ENCODE data around the gene ARHGAP21.
A peak's percentile ranks its signal among the peaks of the same experiment; 100 is the strongest.
"Not testable (repeated sequence)": the region's sequence is repeated elsewhere in the genome, so short reads cannot be mapped to it uniquely, and the experiment has no call there.

Gene ARHGAP21

GRCh38 chr10:24723788-24724380 lies at the start of gene ARHGAP21:
ARHGAP21 (minus strand) TSS chr10:24723887; CDS start chr10:24721899, 1,988 bp downstream.
- DNase-seq (ENCODE audit: low spot score): peak; percentile 84

GRCh38 chr10:24771943-24772694 lies 48.4 kb upstream of the ARHGAP21 start:
- DNase-seq (ENCODE audit: low spot score): no peak

- DNase-seq (ENCODE audit: low spot score): not testable (repeated sequence)
Observed at GRCh38 chr10:24764991-24765390, 41.3 kb upstream of the ARHGAP21 start.

- DNase-seq (ENCODE audit: low spot score): no peak
Observed at GRCh38 chr10:24762966-24763623, 39.4 kb upstream of the ARHGAP21 start.

GRCh38 chr10:24762161-24762924 lies 38.7 kb upstream of the ARHGAP21 start:
- DNase-seq (ENCODE audit: low spot score): no peak

DNA sequence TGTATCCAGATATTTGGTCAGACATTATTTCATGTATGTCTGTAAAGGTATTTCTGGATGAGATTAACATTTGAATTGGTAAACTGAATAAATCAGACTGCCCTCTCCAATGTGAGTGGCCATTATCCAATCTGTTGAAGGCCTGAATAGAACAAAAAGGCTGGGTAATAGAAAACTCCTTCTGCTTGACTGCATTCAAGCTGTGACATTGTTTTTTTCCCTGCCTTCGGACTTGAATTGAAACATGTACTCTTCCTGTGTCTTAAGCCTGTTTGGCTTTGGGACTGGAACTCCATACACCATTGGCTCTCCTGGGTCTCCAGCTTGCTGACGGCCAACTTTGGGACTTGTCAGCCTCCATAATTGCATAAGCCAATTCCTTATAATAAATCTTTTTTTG lies 36.0 kb upstream of the ARHGAP21 start:
- peak; percentile 29 for DNase-seq (ENCODE audit: low spot score)

- DNase-seq (ENCODE audit: low spot score): not testable (repeated sequence)
Observed at GRCh38 chr10:24758254-24758653, 34.6 kb upstream of the ARHGAP21 start.

DNA sequence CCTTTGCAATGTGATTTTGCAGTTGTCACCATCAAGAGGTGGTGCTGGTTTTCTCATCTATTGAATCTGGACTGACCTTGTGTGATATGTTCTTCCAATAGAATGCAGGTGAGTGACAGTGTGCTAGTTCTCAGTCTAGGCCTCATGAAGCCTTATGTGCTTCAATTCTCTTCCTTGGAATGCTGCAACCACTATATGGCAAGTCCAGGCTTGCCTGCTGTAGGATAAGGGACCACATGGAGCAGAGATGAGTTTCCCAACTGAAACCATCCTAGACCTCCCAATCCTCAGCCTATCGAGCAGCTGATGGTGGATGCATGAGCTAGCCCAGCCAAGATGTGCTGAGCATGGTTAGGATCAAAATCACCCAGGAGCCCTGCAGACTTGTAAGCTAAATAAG lies 32.6 kb upstream of the ARHGAP21 start:
- no peak for DNase-seq (ENCODE audit: low spot score)

GRCh38 chr10:24751716-24752115 lies 28.0 kb upstream of the ARHGAP21 start:
- DNase-seq (ENCODE audit: low spot score): no peak

DNA sequence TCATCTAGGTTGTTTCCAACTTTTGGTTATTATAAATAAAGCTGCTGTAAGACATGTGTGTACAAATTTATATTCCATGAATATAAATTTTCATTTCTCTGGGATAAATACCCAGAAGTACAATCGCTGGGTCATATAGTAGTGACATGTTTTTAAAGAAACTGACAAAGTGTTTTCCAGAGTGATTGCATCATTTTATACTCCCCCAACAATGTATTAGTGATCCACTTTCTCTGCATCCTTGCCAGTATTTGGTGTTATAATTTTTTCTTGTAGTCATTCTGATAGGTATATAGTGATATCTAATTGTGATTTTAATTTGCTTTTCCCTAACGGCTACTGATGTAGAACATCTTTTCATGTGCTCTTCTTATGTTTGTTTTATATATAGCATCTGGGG lies 27.0 kb upstream of the ARHGAP21 start:
- no peak for DNase-seq (ENCODE audit: low spot score)

DNA sequence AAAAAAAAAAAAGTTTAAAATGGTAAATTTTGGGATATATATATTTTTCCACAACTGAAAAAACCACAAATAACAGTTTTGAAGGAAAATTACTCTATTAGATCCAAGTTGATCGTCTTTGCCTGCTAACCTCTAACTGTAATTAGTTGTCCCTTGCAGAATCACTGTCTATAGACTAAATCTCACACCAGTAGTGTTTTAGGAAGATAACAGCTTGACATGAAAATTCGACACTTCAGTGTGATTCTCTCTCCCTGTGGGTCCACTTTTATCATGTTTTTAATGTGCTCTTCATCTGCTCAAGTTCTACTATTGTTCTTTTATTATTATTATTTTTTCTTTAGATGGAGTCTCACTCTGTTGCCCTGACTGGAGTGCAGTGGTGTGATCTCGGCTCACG lies 24.5 kb upstream of the ARHGAP21 start:
- no peak for DNase-seq (ENCODE audit: low spot score)

DNA sequence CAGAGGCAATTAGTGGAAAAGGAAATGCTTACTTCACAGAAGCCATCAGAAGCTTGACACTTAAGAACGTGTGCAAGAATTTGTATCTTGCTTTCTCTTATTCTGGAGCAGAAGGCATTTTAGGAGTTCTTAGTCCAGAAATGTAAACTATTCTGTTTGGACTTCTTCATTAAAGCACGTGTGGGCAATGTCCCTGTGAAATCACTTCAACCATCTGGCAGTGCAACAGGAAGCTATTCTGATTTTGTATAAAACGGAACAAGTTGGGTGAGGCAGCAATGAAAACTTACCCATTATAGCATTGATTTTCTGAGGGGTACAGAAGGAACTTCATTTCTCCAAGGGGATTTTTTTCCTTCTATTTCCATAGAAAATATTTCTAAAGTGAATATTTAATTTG lies 21.3 kb upstream of the ARHGAP21 start:
- DNase-seq (ENCODE audit: low spot score): no peak

GRCh38 chr10:24740714-24741113 lies 17.0 kb upstream of the ARHGAP21 start:
- DNase-seq (ENCODE audit: low spot score): no peak

GRCh38 chr10:24737001-24737400 lies 13.3 kb upstream of the ARHGAP21 start:
- DNase-seq (ENCODE audit: low spot score): no peak

- no peak for DNase-seq (ENCODE audit: low spot score)
Observed at GRCh38 chr10:24731942-24732341, 8.3 kb upstream of the ARHGAP21 start.

- no peak for DNase-seq (ENCODE audit: low spot score)
Observed at GRCh38 chr10:24730811-24731210, 7.1 kb upstream of the ARHGAP21 start.

DNA sequence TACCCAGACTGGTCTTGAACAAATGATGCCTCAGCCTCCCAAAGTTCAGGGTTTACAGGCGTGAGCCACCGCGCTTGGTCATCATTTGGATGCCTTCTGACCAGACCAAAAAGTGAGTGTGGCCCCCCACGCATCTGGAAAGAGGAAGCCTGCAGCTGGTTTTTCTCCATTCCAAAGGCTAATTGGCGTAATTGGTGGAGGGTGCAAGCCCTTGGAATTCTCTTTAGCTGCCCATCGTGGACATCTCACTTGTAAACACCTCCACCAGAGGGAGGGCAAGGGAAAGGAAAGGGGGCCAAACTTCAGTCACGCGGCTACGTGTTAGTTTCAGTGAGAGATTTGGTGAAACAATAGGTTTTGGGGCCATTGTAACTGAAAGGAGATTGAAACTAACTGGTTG lies 4.1 kb upstream of the ARHGAP21 start:
- no peak for DNase-seq (ENCODE audit: low spot score)

GRCh38 chr10:24726626-24727025 lies 2.9 kb upstream of the ARHGAP21 start:
- no peak for DNase-seq (ENCODE audit: low spot score)

- not testable (repeated sequence) for DNase-seq (ENCODE audit: low spot score)
Observed at GRCh38 chr10:24726029-24726428, 2.3 kb upstream of the ARHGAP21 start.

DNA sequence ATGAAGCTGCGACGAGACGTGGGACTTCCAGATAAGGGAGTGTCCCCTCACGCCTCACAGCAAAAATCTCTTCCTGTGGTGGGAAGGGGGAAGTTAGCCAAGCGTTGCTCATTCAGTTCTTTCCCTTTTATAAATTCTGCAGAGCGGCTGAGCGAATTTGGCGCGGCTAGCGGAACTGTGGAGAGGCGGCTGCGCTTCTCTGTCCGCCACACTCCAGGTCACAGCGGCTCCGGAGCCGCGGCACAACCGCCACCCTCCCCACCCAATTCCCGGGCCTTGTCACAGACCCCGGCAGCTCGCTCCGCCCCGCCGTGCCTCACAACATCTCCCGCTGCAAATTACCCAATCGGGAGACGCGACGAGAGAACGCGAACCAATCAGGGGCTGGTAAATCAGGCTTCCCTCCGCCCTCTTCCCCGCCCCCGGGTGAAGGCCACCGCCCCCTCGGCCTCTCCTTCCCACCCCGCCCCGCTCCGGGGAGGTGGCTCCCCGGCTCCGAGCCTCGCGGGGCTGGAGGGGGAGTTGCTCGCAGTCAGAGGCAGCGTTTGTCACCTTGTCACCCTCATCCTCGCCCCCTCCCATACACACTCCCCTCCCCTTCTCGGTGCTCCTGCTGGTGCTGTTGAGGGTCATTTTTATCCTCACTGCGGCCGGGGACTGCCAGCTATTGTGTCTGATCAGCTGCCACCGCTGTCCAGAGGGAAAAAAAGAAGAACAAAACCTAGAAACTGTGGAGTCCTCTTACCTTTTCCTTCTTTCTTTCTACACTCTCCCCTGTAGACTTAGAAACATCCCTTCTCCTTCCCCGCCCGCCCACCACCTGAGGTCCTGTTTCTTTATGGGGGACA lies 918 bp upstream of the ARHGAP21 start:
- peak; percentile 99 for DNase-seq (ENCODE audit: low spot score)

DNA sequence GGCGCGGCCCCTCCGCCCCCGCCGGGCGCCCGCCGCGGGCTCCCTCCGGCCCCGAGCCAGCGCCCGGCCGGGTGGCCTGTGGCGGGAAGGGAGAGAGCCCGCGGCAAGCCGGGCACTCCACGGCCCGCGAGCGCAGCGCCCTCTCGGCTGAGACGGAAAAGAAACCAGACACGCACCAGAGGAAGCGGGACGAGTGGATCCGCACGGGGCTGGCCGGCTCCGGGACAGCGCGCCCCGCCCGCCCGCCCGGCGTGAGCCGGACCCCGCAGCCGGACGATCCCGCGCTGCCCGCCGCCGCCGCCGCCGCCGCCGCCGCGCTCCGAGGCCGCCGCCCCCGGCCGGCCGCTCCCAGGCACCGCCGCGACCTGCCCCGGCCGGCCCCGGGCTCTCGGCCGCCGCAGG lies 300 bp downstream of the ARHGAP21 start:
- DNase-seq (ENCODE audit: low spot score): no peak
